SK-N-SH treated with all-trans-retinoic acid at 6 μM for 48 hours (cell line): Measurements from ENCODE around the gene PLXNA4.

Experiments
- ATAC-seq: fragments of 200-7000 bp; cut with Tn5 transposase; 3 replicates; pipeline ENCODE4 v1.9.1; 2020; ENCODE audit warnings: mild to moderate bottlenecking, moderate library complexity
- ARNTL ChIP-seq: fragments of 450-650 bp; formaldehyde crosslinking; IDR thresholded peaks from 2 replicates; pipeline ENCODE4 v1.5.0; 2020; ENCODE audit warnings: low read depth, mild to moderate bottlenecking, moderate library complexity, borderline replicate concordance
- BACH2 ChIP-seq: fragments of 250-450 bp; sonication (Bioruptor Pico); IDR thresholded peaks from 2 replicates; pipeline ENCODE4 v1.9.0; 2021; ENCODE audit warnings: mild to moderate bottlenecking, borderline replicate concordance
- CSDC2 ChIP-seq: fragments of 250-450 bp; sonication (Bioruptor Pico); IDR thresholded peaks from 2 replicates; pipeline ENCODE4 v1.5.0; 2020; ENCODE audit warnings: mild to moderate bottlenecking, moderate library complexity
- ESRRG ChIP-seq: fragments of 250-450 bp; sonication (Bioruptor Pico); IDR thresholded peaks from 2 replicates; pipeline ENCODE4 v1.6.1; 2021; ENCODE audit warnings: mild to moderate bottlenecking
- GLIS3 ChIP-seq: fragments of 250-450 bp; sonication (Bioruptor Pico); IDR thresholded peaks from 2 replicates; pipeline ENCODE4 v1.5.0; 2020; ENCODE audit warnings: mild to moderate bottlenecking, moderate library complexity
- ISL1 ChIP-seq: fragments of 250-450 bp; sonication (Bioruptor Pico); IDR thresholded peaks from 2 replicates; pipeline ENCODE4 v2.1.2; 2022; ENCODE audit warnings: mild to moderate bottlenecking, moderate library complexity
- OSR1 ChIP-seq: fragments of 250-450 bp; sonication (Bioruptor Pico); IDR thresholded peaks from 2 replicates; pipeline ENCODE4 v1.8.0; 2022; ENCODE audit warnings: moderate library complexity, mild to moderate bottlenecking, inconsistent platforms
- PPARA ChIP-seq: fragments of 250-450 bp; sonication (Bioruptor Pico); IDR thresholded peaks from 2 replicates; pipeline ENCODE4 v1.5.0; 2020; ENCODE audit warnings: mild to moderate bottlenecking, borderline replicate concordance
- RARB ChIP-seq: fragments of 250-450 bp; sonication (Bioruptor Pico); IDR thresholded peaks from 2 replicates; pipeline ENCODE4 v1.8.0; 2021; ENCODE audit warnings: mild to moderate bottlenecking, moderate library complexity
- SNAI2 ChIP-seq: fragments of 250-450 bp; sonication (Bioruptor Pico); IDR thresholded peaks from 2 replicates; pipeline ENCODE4 v1.5.0; 2020; ENCODE audit warnings: mild to moderate bottlenecking, moderate library complexity
- TCF4 ChIP-seq: fragments of 250-450 bp; sonication (Bioruptor Pico); IDR thresholded peaks from 2 replicates; pipeline ENCODE4 v1.8.0; 2021; ENCODE audit warnings: mild to moderate bottlenecking, moderate library complexity, borderline replicate concordance
- TOX ChIP-seq: fragments of 250-450 bp; sonication (Bioruptor Pico); IDR thresholded peaks from 2 replicates; pipeline ENCODE4 v1.8.0; 2021; ENCODE audit warnings: mild to moderate bottlenecking, moderate library complexity, borderline replicate concordance
- ZC3H10 ChIP-seq: fragments of 250-450 bp; sonication (Bioruptor Pico); IDR thresholded peaks from 2 replicates; pipeline ENCODE4 v1.5.1; 2021; ENCODE audit warnings: mild to moderate bottlenecking, moderate library complexity
- ZFP3 ChIP-seq: fragments of 250-450 bp; sonication (Bioruptor Pico); IDR thresholded peaks from 2 replicates; pipeline ENCODE4 v1.5.0; 2020; ENCODE audit warnings: mild to moderate bottlenecking, moderate library complexity
- ZFP30 ChIP-seq: fragments of 450-650 bp; formaldehyde crosslinking; IDR thresholded peaks from 2 replicates; pipeline ENCODE4 v1.5.0; 2022; ENCODE audit warnings: mild to moderate bottlenecking, moderate library complexity
- ZNF565 ChIP-seq: fragments of 450-650 bp; formaldehyde crosslinking; conservative IDR thresholded peaks from 2 replicates; pipeline ENCODE4 v1.5.0; 2020; ENCODE audit warnings: low read depth, mild to moderate bottlenecking, moderate library complexity
- ZNF70 ChIP-seq: fragments of 450-650 bp; formaldehyde crosslinking; IDR thresholded peaks from 2 replicates; pipeline ENCODE4 v1.5.0; 2020; ENCODE audit warnings: mild to moderate bottlenecking, moderate library complexity
- ZNF8 ChIP-seq: fragments of 450-650 bp; formaldehyde crosslinking; IDR thresholded peaks from 2 replicates; pipeline ENCODE4 v1.5.0; 2020; ENCODE audit warnings: mild to moderate bottlenecking, moderate library complexity
- TF ChIP-seq, protein P1 (sequence below): fragments of 250-450 bp; sonication (Bioruptor Pico); IDR thresholded peaks from 2 replicates; pipeline ENCODE4 v1.5.0; 2020; ENCODE audit warnings: mild to moderate bottlenecking, moderate library complexity
- TF ChIP-seq, protein P2 (sequence below): fragments of 250-450 bp; sonication (Bioruptor Pico); IDR thresholded peaks from 2 replicates; pipeline ENCODE4 v1.5.1; 2021; ENCODE audit warnings: mild to moderate bottlenecking, moderate library complexity
- TF ChIP-seq, protein P3 (sequence below): fragments of 250-450 bp; sonication (Bioruptor Pico); IDR thresholded peaks from 2 replicates; pipeline ENCODE4 v1.8.0; 2020; ENCODE audit warnings: mild to moderate bottlenecking, moderate library complexity, borderline replicate concordance
- TF ChIP-seq, protein P4 (sequence below): fragments of 250-450 bp; sonication (Bioruptor Pico); IDR thresholded peaks from 2 replicates; pipeline ENCODE4 v1.8.0; 2021; ENCODE audit warnings: low read depth, mild to moderate bottlenecking, moderate library complexity, borderline replicate concordance
- TF ChIP-seq, protein P5 (sequence below): fragments of 250-450 bp; sonication (Bioruptor Pico); IDR thresholded peaks from 2 replicates; pipeline ENCODE4 v1.5.1; 2020; ENCODE audit warnings: low read depth, mild to moderate bottlenecking, moderate library complexity

Gene PLXNA4

DNA sequence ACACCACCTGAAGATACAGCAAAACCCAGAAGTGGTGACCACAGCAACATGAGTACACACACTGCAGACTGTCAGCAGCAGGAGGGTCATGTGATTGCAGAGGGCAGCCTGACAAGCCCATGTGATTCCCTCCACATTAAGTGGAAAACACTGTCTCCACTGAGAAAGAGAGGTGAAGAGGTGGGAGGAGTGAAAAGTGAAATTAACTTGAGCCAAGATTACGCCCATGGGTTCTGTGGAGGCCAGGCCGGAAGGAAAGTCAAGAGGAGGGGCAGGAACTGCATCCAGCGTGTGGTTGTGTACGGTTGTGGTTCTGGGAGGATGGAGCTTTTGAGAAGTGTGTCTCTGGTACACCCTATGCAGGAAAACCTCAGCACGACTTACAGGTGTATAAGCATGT is 138.5 kb downstream of the PLXNA4 start (continued):
- TF ChIP-seq RARB (CRISPR knock-in tag) (no peak), ZC3H10 (CRISPR knock-in tag) (no peak), BACH2 (CRISPR knock-in tag) (no peak), CSDC2 (CRISPR knock-in tag) (no peak)

DNA sequence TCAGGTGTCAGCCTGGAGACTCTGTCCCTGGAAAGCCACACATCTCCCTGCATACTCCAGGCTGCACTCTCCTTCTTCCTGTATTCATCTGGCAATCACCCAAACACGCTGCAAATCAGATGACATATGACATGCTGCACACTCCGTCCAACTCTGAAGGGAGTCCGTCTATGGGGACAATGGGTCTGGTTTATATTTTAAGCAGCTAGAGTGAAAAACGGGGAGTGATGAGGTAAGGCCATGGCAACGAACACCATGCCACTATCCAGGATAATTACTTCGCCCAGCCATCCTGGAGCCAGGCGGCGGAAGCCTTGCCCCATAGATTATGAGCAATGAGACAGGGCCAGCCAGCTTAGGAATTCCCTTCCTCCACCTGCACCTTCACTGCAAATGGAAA is 140.1 kb downstream of the PLXNA4 start:
- peak; percentile 68 for ATAC-seq

More for the DNA sequence above, 140.1 kb downstream of the PLXNA4 start:
- TF ChIP-seq, protein P1, sequence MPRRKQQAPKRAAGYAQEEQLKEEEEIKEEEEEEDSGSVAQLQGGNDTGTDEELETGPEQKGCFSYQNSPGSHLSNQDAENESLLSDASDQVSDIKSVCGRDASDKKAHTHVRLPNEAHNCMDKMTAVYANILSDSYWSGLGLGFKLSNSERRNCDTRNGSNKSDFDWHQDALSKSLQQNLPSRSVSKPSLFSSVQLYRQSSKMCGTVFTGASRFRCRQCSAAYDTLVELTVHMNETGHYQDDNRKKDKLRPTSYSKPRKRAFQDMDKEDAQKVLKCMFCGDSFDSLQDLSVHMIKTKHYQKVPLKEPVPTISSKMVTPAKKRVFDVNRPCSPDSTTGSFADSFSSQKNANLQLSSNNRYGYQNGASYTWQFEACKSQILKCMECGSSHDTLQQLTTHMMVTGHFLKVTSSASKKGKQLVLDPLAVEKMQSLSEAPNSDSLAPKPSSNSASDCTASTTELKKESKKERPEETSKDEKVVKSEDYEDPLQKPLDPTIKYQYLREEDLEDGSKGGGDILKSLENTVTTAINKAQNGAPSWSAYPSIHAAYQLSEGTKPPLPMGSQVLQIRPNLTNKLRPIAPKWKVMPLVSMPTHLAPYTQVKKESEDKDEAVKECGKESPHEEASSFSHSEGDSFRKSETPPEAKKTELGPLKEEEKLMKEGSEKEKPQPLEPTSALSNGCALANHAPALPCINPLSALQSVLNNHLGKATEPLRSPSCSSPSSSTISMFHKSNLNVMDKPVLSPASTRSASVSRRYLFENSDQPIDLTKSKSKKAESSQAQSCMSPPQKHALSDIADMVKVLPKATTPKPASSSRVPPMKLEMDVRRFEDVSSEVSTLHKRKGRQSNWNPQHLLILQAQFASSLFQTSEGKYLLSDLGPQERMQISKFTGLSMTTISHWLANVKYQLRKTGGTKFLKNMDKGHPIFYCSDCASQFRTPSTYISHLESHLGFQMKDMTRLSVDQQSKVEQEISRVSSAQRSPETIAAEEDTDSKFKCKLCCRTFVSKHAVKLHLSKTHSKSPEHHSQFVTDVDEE (CRISPR knock-in tag) = peak; percentile 85
- TF ChIP-seq OSR1 (CRISPR knock-in tag) (no peak), ISL1 (CRISPR knock-in tag) (peak; percentile 86), BACH2 (CRISPR knock-in tag) (no peak), ZNF8 (peak; percentile 30; the same call in 1 of the 2 replicates), PPARA (CRISPR knock-in tag) (no peak), ARNTL (CRISPR knock-in tag) (no peak), TOX (CRISPR knock-in tag) (no peak), ZC3H10 (CRISPR knock-in tag) (no peak), RARB (CRISPR knock-in tag) (no peak), ESRRG (no peak), GLIS3 (CRISPR knock-in tag) (no peak), ZFP30 (CRISPR knock-in tag) (no peak), ZNF565 (CRISPR knock-in tag) (0 out of 2 replicates have a peak, but pooled peaks have one; percentile 14), SNAI2 (peak; percentile 80; the same call in 1 of the 2 replicates), CSDC2 (CRISPR knock-in tag) (peak; percentile 64; the same call in 1 of the 2 replicates), TCF4 (CRISPR knock-in tag) (peak; percentile 59; the same call in 1 of the 2 replicates), ZNF70 (peak; percentile 19; the same call in 1 of the 2 replicates), ZFP3 (CRISPR knock-in tag) (peak; percentile 49; the same call in 1 of the 2 replicates)
- TF ChIP-seq, protein P2, sequence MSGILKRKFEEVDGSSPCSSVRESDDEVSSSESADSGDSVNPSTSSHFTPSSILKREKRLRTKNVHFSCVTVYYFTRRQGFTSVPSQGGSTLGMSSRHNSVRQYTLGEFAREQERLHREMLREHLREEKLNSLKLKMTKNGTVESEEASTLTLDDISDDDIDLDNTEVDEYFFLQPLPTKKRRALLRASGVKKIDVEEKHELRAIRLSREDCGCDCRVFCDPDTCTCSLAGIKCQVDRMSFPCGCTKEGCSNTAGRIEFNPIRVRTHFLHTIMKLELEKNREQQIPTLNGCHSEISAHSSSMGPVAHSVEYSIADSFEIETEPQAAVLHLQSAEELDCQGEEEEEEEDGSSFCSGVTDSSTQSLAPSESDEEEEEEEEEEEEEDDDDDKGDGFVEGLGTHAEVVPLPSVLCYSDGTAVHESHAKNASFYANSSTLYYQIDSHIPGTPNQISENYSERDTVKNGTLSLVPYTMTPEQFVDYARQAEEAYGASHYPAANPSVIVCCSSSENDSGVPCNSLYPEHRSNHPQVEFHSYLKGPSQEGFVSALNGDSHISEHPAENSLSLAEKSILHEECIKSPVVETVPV (CRISPR knock-in tag) = 0 out of 2 replicates have a peak, but pooled peaks have one; percentile 27
- TF ChIP-seq, protein P3, sequence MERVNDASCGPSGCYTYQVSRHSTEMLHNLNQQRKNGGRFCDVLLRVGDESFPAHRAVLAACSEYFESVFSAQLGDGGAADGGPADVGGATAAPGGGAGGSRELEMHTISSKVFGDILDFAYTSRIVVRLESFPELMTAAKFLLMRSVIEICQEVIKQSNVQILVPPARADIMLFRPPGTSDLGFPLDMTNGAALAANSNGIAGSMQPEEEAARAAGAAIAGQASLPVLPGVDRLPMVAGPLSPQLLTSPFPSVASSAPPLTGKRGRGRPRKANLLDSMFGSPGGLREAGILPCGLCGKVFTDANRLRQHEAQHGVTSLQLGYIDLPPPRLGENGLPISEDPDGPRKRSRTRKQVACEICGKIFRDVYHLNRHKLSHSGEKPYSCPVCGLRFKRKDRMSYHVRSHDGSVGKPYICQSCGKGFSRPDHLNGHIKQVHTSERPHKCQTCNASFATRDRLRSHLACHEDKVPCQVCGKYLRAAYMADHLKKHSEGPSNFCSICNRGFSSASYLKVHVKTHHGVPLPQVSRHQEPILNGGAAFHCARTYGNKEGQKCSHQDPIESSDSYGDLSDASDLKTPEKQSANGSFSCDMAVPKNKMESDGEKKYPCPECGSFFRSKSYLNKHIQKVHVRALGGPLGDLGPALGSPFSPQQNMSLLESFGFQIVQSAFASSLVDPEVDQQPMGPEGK (CRISPR knock-in tag) = no peak
- TF ChIP-seq, protein P4, sequence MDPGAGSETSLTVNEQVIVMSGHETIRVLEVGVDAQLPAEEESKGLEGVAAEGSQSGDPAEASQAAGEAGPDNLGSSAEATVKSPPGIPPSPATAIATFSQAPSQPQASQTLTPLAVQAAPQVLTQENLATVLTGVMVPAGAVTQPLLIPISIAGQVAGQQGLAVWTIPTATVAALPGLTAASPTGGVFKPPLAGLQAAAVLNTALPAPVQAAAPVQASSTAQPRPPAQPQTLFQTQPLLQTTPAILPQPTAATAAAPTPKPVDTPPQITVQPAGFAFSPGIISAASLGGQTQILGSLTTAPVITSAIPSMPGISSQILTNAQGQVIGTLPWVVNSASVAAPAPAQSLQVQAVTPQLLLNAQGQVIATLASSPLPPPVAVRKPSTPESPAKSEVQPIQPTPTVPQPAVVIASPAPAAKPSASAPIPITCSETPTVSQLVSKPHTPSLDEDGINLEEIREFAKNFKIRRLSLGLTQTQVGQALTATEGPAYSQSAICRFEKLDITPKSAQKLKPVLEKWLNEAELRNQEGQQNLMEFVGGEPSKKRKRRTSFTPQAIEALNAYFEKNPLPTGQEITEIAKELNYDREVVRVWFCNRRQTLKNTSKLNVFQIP (CRISPR knock-in tag) = no peak
- TF ChIP-seq, protein P5, sequence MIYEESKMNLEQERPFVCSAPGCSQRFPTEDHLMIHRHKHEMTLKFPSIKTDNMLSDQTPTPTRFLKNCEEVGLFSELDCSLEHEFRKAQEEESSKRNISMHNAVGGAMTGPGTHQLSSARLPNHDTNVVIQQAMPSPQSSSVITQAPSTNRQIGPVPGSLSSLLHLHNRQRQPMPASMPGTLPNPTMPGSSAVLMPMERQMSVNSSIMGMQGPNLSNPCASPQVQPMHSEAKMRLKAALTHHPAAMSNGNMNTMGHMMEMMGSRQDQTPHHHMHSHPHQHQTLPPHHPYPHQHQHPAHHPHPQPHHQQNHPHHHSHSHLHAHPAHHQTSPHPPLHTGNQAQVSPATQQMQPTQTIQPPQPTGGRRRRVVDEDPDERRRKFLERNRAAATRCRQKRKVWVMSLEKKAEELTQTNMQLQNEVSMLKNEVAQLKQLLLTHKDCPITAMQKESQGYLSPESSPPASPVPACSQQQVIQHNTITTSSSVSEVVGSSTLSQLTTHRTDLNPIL = peak; percentile 83
